ENCODE results near the gene KCNK5. TPM values are rescaled to one million over a fixed set of nuclear protein-coding genes. Genes with fewer than 3 reads are reported as not detected.

The KCNK5 gene
- polyA plus RNA-seq (ENCODE audit: insufficient read length in 3 of 3): 10 to 100 TPM in 1 of 3 donors, 1 to 10 TPM in 2; 9.0 to 11.9 (median 9.3) TPM

- peak in 1 of 3 donors; percentile 69 for DNase-seq (ENCODE audit: low read depth in 3 of 3, low spot score in 2 of 3)
Measured at GRCh38 chr6:39228992-39229767, at the start of gene KCNK5. Gene KCNK5 (minus strand): TSS chr6:39229475. CDS start chr6:39229111, 364 bp downstream.

GRCh38 chr6:39276379-39276995, 47.2 kb upstream of the KCNK5 start:
- DNase-seq (ENCODE audit: low read depth in 3 of 3, low spot score in 2 of 3): no peak

- no peak for DNase-seq (ENCODE audit: low read depth in 3 of 3, low spot score in 2 of 3)
Measured at GRCh38 chr6:39274903-39275302, 45.6 kb upstream of the KCNK5 start.

GRCh38 chr6:39274471-39274870, 45.2 kb upstream of the KCNK5 start:
- DNase-seq (ENCODE audit: low read depth in 3 of 3, low spot score in 2 of 3): no peak

- DNase-seq (ENCODE audit: low read depth in 3 of 3, low spot score in 2 of 3): no peak
Measured at GRCh38 chr6:39273406-39273821, 44.1 kb upstream of the KCNK5 start.

GRCh38 chr6:39269961-39270360, 40.7 kb upstream of the KCNK5 start:
- DNase-seq (ENCODE audit: low read depth in 3 of 3, low spot score in 2 of 3): no peak

- no peak for DNase-seq (ENCODE audit: low read depth in 3 of 3, low spot score in 2 of 3)
Measured at GRCh38 chr6:39268721-39269120, 39.4 kb upstream of the KCNK5 start.

GRCh38 chr6:39268171-39268570, 38.9 kb upstream of the KCNK5 start:
- no peak for DNase-seq (ENCODE audit: low read depth in 3 of 3, low spot score in 2 of 3)

- no peak for DNase-seq (ENCODE audit: low read depth in 3 of 3, low spot score in 2 of 3)
Measured at GRCh38 chr6:39266782-39267355, 37.6 kb upstream of the KCNK5 start.

- DNase-seq (ENCODE audit: low read depth in 3 of 3, low spot score in 2 of 3): no peak
Measured at GRCh38 chr6:39266375-39266774, 37.1 kb upstream of the KCNK5 start.

- no peak for DNase-seq (ENCODE audit: low read depth in 3 of 3, low spot score in 2 of 3)
Measured at GRCh38 chr6:39263303-39264037, 34.2 kb upstream of the KCNK5 start.

- no peak for DNase-seq (ENCODE audit: low read depth in 3 of 3, low spot score in 2 of 3)
Measured at GRCh38 chr6:39261751-39262150, 32.5 kb upstream of the KCNK5 start.

- DNase-seq (ENCODE audit: low read depth in 3 of 3, low spot score in 2 of 3): no peak
Measured at GRCh38 chr6:39260953-39261352, 31.7 kb upstream of the KCNK5 start.

GRCh38 chr6:39260456-39260855, 31.2 kb upstream of the KCNK5 start:
- no peak for DNase-seq (ENCODE audit: low read depth in 3 of 3, low spot score in 2 of 3)

GRCh38 chr6:39256294-39256940, 27.1 kb upstream of the KCNK5 start:
- no peak for DNase-seq (ENCODE audit: low read depth in 3 of 3, low spot score in 2 of 3)

GRCh38 chr6:39254999-39255535, 25.8 kb upstream of the KCNK5 start:
- no peak for DNase-seq (ENCODE audit: low read depth in 3 of 3, low spot score in 2 of 3)

GRCh38 chr6:39251406-39251805, 22.1 kb upstream of the KCNK5 start:
- DNase-seq (ENCODE audit: low read depth in 3 of 3, low spot score in 2 of 3): no peak

GRCh38 chr6:39250507-39250906, 21.2 kb upstream of the KCNK5 start:
- DNase-seq (ENCODE audit: low read depth in 3 of 3, low spot score in 2 of 3): no peak

GRCh38 chr6:39249278-39249677, 20.0 kb upstream of the KCNK5 start:
- DNase-seq (ENCODE audit: low read depth in 3 of 3, low spot score in 2 of 3): no peak

GRCh38 chr6:39247667-39248194, 18.5 kb upstream of the KCNK5 start:
- no peak for DNase-seq (ENCODE audit: low read depth in 3 of 3, low spot score in 2 of 3)
